ENCODE results near the gene HPS4.

DNA sequence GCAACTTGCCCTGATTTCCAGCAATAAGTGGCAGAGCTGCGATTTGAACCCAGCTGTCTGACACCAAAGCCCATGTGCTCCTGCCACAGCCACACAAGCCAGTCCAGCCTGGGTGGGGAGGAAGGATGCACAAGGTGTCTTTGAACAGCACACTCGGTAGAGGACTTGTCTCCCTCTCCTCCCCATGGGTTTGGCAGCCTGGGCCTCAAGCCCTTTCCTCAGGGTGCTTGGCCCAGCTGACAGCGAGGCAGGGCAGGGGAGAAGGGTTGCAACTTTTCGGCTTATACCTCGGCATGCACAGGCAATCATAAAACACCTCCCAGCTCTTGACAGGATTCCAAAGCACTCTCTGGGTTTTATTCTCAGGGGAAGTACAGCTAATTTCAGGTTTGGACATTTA is 35.2 kb downstream of the HPS4 start:
- TF ChIP-seq CTCF (conservative IDR thresholded peaks at IDR 0.05; ENCODE audit: low read length) (no peak), EZH2phosphoT487 (IDR thresholded peaks at IDR 0.05; ENCODE audit: borderline replicate concordance) (no peak)
